ENCODE data around the gene ARMC3.
A peak's percentile ranks its signal among the peaks of the same experiment; 100 is the strongest.

The ARMC3 gene

DNA sequence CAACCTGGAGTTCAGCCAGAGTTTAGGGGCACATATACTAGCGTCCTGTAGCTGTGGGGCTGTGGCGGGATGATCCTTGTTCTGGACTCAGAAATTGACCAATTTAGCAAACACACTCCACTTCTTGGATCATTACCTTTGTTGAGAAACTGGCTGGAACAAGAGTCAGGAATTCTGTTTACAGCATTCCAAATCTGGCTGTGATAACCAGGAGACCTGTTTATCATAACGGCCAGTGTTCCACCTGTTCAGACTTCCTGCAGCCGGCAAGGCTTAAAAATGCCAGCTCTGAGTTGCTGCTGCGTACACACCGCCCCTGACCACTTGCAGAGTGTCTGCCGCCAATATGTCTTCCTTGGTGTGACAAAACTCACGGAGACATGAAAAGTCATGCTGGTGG is 64.8 kb downstream of the ARMC3 start:
- DNase-seq, result no peak

DNA sequence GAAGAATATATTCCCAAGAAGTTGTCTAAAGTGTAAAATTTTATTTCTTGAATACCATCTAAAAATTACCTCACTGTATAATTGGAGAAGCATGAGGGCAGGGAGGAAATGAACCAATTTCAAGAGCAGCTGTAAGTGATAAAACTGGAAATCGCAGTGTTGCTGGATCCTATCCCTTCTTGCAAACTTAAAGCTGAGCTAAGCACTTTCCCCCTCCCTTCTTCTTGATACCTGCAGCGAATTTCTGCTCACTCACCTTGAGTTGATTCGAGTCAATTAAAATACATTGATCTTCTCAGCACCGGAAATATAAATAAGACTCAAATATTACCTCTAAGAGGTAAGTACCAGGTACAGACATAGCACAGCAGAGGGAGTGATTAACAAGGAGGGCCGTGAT is 65.5 kb downstream of the ARMC3 start:
- no peak for DNase-seq

DNA sequence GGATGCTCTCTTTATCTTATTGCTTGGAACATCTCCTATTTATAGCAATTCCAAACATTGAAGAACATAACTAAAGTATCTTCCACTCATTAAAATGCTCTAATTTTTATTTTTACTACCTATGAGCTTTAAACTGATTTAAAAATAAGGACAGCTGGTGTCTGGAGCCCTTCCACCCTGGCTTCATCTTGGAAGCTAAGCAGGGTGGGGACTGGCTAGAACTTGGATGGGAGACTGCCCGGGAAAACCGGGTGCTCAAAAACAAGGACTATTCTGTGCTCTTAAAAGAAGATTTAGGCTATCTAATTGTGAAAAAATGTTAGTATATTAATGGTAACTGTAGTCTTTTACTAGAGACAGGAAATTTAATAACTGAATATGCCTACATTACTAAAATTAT is 69.2 kb downstream of the ARMC3 start:
- DNase-seq, result no peak

- no peak for DNase-seq
Observed at GRCh38 chr10:22998091-22998490, 70.2 kb downstream of the ARMC3 start.

DNA sequence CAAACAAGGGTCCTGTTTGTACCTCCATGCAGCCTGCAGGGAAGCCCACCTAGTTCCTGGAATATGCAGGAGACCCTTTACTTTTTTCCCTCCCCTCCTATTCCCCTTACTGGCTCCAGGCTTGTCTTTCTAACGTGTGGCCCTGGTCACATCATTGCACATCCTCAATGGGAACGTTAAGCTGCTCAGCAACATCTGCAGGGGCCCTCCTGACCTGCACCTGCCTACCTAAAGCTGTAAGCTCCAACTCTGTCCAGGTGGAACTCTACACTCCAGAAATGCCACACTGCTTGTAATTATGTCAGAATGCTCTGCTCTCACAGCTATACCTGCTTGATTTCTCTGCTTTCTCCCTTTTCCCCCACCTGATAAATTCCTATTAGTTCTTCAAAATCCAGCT is 72.1 kb downstream of the ARMC3 start:
- DNase-seq, result no peak

DNA sequence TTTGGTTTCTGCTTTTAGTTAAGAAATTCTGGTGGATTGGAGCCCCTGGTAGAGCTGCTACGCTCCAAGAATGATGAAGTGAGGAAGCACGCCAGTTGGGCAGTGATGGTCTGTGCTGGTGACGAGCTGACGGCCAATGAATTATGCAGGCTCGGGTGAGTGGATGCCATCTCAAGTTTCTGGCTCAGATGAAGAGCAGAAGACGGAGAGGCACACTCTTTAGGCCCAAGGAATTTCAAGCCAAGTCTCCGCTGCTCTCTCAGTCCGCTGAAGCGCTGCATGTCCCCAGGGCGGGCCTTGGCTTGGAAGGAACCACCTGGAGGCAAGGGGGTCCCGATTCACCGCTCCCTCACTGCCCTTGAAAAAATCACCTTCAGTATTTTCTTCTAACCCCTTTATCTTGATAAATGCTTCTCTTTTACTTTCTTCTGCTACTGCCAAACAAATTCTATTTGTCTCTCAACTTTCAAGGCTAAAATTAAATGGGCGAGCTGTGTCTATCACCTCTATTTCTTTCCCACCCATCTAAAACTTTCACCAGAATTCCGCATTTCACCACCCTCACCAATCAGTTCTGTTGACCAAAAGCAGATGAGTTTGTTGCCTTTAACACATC is 74.2 kb downstream of the ARMC3 start:
- DNase-seq, result peak; percentile 50

DNA sequence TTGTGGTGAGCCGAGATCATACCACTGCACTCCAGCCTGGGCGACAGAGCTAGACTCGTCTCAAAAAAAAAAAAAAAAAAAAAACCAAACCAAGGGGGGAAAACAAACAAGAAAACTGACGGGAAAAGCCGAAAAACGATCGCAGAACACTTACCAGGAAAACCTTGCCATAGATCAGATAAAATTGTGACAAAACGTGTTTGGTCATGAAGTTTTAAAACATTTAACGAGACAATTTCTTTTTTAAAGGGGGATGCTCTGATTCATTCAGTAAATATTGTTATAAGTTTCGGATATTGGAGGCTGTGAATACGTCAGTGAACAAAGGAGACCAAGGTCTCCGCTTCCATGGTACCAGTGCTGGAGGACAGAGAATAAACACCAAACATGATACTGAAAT is 77.3 kb downstream of the ARMC3 start:
- DNase-seq, result no peak

DNA sequence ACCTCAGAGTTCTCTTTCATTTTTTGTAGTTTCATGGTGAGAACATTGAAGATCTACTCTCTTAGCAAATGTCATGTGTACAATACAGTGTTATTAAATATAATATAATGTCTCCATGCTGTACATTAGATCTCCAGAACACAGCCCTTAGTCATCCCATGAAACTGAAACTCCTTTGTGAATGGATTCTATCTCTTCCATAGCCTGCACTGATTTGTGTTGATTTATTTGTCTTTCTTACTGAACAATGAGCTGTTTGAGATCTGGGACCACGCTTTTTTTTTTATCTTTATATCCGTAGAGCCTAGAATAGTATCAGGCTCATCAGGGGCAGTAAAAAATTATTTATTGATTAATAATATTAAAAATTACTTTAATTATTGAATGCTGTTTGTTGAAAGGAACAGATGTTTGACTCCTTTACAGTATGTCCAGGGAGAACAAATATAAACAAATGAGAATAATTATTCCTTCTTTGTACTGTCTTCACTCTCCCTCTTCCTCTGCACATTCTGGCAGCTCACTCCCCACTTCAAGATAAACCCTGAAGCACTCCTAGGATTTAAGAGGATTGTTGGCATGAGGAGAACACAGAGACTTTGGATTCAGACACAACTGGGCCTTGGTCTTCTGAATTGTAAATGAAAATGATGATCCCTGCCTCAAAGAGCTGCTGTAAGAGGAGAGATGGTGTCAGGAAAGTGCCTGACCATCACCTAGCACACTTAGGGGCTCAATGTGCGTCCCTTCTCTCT is 85.9 kb downstream of the ARMC3 start:
- DNase-seq, result no peak

DNA sequence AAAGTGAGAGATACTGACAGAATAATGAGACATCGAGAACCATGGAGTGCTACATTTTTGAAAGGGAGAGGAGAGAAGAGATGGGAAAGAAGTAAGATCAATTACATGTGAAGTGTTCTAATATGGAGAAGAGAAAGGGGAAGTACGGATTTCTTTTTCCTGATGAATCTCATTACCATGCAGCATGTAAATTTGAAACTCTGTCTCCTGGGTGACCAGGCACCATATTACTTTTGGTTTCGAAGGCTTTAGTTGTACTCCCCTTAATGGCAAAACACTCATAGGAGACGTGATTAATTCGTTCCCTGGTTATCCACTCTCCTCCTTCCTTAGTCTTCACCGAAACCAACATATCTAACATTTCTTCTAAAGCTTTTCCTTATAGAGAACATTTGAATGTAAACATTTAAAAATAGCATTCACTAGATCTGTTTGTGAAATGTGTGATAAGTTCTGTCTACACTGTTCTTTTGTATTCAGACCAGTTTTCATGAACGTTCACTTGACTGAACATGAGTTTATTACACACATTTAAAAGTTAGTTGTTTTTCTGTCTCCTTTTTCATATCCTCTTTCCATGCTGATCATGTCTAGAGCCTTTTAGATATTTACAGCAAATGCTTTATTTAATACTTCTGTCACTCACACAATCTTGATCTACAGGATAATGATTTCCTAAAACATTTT is 87.3 kb downstream of the ARMC3 start:
- DNase-seq, result no peak

- DNase-seq, result no peak
Observed at GRCh38 chr10:23016636-23017035, 88.8 kb downstream of the ARMC3 start.

DNA sequence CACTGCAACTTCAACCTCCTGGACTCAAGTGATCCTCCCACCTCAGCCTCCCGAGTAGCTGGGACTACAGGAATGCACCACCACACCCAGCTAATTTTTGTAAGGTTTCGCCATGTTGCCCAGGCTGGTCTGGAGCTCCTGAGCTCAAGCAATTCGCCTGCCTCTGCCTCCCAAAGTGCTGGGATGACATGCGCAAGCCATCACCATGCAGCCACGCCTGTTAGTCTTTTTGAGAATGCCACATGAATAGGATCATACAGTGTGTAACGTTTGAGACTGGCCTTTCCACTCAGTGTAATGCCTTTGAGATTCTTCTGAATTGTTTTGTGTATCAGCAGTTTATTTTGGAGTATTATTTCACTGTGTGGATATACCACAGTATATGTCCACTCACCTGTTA is 91.8 kb downstream of the ARMC3 start:
- no peak for DNase-seq

- no peak for DNase-seq
Observed at GRCh38 chr10:23021430-23021829, 93.6 kb downstream of the ARMC3 start.

DNA sequence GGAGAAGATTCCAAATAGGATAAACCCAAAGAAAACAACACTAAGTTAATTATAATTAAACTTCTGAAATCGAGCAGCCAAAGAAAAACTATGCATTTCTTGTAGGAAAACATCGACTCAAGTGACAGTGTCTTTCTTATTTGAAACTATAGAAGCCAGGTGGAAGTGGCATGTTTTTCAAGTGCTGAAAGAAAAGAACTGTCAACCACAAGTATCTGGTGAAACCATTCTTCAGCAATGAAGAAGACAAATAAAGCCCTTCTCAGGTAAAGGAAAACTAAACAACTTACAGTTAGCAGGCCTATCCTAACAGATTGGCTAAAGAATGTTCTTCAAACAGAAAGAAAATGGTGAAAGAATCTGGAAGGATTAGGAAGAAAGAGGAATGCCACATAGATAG is 96.1 kb downstream of the ARMC3 start:
- DNase-seq, result no peak

DNA sequence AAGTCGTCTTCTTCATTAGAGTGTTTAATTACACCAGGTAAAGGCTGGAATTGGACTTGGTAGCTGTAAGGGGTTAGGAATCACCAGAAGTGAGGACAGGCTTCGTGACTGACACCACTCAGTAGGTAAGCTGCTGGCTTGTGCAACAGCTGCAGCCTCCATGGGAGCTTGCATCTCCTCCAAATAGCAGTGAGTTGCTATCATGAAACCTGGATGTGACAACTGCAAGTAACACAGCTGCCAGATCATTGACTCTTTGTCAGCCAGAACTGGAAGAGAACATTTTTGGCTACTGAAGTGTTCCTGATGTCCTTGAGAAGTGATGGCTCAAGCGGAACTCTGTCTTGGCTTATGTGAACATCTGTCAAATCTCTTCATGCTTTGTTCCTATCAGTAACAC is 103.5 kb downstream of the ARMC3 start:
- DNase-seq, result no peak

- DNase-seq, result no peak
Observed at GRCh38 chr10:23034790-23035189, 106.9 kb downstream of the ARMC3 start.

DNA sequence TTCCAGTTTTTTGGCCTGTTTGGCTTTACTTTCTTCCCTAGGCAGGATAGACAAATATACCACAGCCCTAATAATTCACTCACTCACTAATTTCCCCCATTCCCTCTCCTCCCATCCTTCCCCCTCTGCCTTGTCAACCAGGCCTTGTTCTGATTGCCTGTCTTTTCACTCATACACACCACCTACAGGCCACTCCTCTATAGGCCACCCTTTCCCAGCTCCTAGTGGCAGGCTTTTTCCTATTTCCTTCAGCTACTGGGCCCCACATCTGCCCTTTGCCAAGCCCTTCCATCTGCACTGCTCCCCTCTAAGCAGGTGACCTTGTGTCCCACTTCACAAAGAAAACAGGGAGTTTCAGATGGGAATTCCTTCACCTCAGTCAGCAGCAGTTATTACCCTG is 107.7 kb downstream of the ARMC3 start:
- DNase-seq, result no peak

GRCh38 chr10:23037152-23037551 is 109.3 kb downstream of the ARMC3 start:
- DNase-seq, result no peak

- no peak for DNase-seq
Observed at GRCh38 chr10:23037561-23037960, 109.7 kb downstream of the ARMC3 start.

DNA sequence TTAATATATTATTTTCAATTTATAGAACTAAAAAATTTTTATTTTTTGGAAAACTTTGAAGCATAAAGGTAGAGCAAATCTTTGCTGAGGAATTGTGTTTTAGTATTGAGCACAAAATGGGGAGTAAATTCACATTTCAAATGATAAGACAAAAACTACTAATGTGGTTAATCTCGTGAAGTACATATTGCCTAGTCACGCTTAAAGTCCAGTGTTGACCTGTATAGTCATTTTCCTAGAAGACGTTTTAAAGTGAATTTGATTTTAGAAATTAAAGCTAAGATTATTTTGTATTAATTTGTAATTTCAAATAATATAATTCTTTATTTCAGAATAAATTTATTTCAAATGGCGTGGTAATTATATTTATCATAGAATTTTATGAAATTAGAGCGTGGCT is 110.3 kb downstream of the ARMC3 start:
- no peak for DNase-seq

DNA sequence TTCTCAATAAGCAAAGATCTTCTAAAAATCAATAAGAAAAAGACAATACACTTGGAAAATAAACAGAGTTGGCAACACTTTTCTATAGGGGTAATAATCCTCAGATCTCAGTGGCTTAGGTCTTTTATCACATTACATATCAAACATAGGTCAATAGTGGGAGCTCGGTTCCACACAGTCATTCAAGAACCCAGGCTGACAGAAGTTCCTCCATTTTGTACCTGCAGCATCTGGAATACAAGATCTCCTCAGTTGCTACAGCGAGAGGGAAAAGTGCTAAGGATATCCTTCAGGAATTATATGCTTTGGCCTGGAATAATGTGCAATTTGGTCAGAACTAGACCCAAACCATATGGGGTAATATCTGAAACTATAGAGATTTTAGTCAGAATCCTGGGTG is 112.1 kb downstream of the ARMC3 start:
- no peak for DNase-seq

- DNase-seq, result no peak
Observed at GRCh38 chr10:23046027-23046426, 118.2 kb downstream of the ARMC3 start.

- DNase-seq, result no peak
Observed at GRCh38 chr10:23047201-23048050, 119.6 kb downstream of the ARMC3 start.

GRCh38 chr10:23048191-23048590 is 120.3 kb downstream of the ARMC3 start:
- DNase-seq, result no peak
